GM19351 (cell line): ENCODE data around the gene PHLDA3.

Experiments used
- ATAC-seq: cut with Tn5 transposase; IDR thresholded peaks from one replicate; pipeline ENCODE4 v1.9.1; 2021; ENCODE audit warnings: mild to moderate bottlenecking, moderate library complexity; ENCODE audit not compliant: unreplicated experiment

PHLDA3 gene

GRCh38 chr1:201468844-201469644 lies at the start of gene PHLDA3:
Gene PHLDA3 (minus strand): TSS chr1:201469188. CDS start chr1:201468786, 402 bp downstream.
- ATAC-seq, result peak; percentile 74

- ATAC-seq, result no peak
Observed at GRCh38 chr1:201518071-201518470, 49.1 kb upstream of the PHLDA3 start.

- no peak for ATAC-seq
Observed at GRCh38 chr1:201517631-201518030, 48.6 kb upstream of the PHLDA3 start.

DNA sequence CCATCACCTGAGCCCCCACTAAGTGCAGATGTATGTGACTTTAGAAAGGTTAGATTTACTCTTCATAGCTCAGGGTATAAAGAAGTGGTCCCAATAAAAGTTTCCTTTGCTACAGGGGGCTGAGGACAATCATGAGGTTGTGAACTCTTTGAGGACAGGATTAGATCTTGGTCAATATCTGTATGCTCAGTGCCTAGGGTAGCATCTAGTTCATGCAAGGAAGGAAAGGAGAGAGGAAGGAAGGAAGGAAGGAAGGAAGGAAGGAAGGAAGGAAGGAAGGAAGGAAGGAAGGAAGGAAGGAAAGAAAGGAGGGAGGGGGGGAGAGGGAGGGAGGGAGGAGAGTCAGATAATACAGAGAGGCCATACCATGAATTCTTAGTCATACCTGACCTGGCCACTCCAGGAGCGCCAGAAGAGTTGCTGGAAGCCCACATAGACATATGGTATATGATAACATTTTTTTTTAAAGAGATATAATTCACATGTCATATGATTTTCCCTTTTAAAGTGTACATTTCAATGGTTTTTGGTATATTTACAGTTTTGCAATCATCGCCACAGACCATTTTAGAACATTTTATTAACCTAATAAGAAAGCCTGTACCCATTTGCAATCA lies 47.6 kb upstream of the PHLDA3 start:
- ATAC-seq, result no peak

DNA sequence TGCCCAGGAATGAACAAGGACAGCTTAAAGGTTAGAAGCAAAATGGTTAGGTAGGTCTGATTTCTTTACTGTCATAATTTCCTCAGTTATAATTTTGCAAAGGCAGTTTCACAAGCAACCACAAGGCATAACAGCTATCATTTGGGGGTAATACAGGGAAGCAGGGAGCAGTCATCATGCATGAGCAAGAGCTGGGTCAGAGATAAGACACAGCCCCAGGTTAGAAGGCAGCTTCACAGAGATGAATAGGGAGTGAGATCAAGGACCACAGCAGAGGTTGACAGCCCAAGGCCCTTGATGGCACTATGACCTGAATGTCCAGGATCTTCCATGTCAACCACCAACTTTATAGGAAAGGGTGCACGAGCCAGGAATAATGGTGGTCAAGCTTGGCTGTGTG lies 46.9 kb upstream of the PHLDA3 start:
- no peak for ATAC-seq

GRCh38 chr1:201515062-201515750 lies 46.2 kb upstream of the PHLDA3 start:
- no peak for ATAC-seq

- no peak for ATAC-seq
Observed at GRCh38 chr1:201514466-201514865, 45.5 kb upstream of the PHLDA3 start.

- no peak for ATAC-seq
Observed at GRCh38 chr1:201513498-201514243, 44.7 kb upstream of the PHLDA3 start.

- ATAC-seq, result peak; percentile 53
Observed at GRCh38 chr1:201511941-201512539, 43.1 kb upstream of the PHLDA3 start.

- ATAC-seq, result no peak
Observed at GRCh38 chr1:201511396-201511940, 42.5 kb upstream of the PHLDA3 start.

DNA sequence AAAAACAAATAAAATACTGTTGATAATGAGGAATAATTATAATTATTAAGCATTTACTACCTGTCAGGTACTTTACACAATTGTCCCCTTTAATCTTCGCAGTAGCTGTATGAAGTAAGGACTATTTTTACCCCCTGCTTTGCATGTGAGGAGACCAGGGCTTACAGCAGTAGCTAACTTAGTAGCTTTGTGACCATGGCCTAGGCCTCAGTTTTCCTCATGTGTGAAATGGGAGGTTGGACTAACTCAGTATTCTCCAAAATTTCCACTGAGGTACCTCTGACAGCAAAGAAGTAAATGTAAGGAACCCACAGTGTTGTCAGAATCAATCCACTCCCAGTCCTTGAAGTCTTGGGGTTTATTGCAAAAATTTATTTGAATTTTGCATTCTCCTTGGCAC lies 41.7 kb upstream of the PHLDA3 start:
- no peak for ATAC-seq

GRCh38 chr1:201509601-201510374 lies 40.8 kb upstream of the PHLDA3 start:
- no peak for ATAC-seq

DNA sequence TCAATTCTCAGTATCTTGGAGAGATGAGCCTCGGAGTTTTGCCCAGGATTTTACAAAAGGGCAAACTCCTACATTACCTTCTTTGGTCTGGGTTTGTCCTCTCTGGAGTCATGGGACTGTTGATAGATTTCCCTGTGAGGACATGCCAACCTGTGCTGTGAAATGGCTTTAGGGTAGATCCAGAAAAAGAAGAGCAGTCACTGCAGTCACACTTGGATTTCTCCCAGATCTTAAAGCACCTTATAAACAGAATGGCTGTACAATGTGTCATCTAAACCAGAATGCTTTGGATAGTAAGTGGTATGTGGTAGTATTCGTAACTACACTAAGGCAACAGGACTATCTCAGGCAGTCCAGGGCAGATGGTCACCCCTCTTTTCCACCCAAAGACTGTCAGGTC lies 39.8 kb upstream of the PHLDA3 start:
- ATAC-seq, result no peak

DNA sequence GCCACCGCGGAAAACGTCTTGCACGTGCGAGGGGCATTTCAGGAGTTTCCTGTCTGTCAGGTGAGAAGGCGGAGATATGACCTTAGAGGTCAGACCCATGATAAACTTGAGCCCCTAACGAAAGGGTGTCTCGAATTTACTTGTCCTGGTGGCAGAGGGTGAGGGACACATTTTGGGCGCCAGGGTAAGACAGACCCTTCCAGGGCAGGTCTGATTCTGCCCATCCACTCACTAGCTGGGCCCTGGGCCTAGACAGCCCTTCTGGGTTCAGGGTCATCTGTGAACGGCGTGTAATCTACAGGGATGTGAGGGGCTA lies 38.3 kb upstream of the PHLDA3 start:
- ATAC-seq, result no peak

- peak; percentile 79 for ATAC-seq
Observed at GRCh38 chr1:201506557-201507359, 37.8 kb upstream of the PHLDA3 start, which contains the start of gene CSRP1. Gene CSRP1 (minus strand): TSS chr1:201507123. CDS start chr1:201496303, 10,820 bp downstream.

DNA sequence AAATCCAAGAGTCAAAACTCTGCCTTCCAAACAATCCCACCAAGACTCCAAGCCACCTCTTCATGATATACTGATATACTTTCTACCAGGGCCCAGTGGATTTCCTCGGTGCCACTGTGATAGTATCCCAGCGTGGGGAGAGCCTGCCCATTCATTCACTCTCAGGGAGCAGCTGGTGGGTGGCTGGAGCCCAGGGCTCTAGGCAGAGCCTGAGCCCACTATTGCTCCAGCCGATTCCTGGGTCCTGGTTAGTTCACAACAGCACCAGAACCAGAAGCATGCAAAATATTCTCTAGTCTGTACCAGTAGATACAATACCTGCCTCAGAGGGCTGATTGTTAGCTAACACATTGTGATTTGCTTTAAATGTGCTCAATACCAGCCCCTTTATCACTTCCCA lies 37.1 kb upstream of the PHLDA3 start:
- no peak for ATAC-seq

DNA sequence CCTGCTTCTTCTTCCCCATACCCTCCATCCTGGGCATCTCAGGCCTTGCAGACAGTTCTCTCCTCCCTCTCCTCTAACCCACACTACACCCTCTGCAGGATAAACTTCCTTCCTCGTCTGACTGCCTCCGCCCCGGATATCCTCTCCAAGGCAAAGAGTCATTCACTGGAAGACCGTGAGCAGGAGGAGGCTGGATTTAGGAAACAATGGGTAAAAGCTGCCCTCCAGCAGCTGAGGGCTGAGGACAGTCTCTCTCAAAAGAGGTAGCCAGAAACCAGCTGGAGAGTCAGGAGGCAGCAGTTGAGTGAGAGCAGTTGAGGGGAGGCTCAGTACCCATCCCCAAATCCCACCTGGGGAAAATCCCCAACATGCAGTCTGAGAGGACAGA lies 36.5 kb upstream of the PHLDA3 start:
- no peak for ATAC-seq

GRCh38 chr1:201504799-201505502 lies 36.0 kb upstream of the PHLDA3 start:
- no peak for ATAC-seq
